KOPT-K1 (cell line): ENCODE data around the gene RAF1.

Experiments used
- H3K27ac ChIP-seq: fragments of 200-600 bp; sonication (generic); 2 replicates; pipeline ENCODE4 v1.5.1; 2016; ENCODE audit warnings: antibody characterized with exemption, mild to moderate bottlenecking, low read depth, low read length; ENCODE audit not compliant: poor library complexity, severe bottlenecking
- H3K36me3 ChIP-seq: fragments of 200-600 bp; sonication (generic); 2 replicates; pipeline ENCODE4 v1.5.1; 2017; ENCODE audit warnings: antibody characterized with exemption, mild to moderate bottlenecking, low read length, moderate library complexity; ENCODE audit not compliant: insufficient read depth
- H3K9me3 ChIP-seq: fragments of 200-600 bp; sonication (generic); 2 replicates; pipeline ENCODE4 v1.5.1; 2017; ENCODE audit warnings: antibody characterized with exemption, low read length, mild to moderate bottlenecking; ENCODE audit not compliant: insufficient read depth, poor library complexity, severe bottlenecking

RAF1 gene

GRCh38 chr3:12611117-12611516, 52.8 kb downstream of the RAF1 start:
- Histone ChIP-seq H3K36me3 (peaks cover 83% of the 10 kb centered on the region), H3K9me3 (no peaks in the 10 kb centered on the region), H3K27ac (no peak overlapping the region)

DNA sequence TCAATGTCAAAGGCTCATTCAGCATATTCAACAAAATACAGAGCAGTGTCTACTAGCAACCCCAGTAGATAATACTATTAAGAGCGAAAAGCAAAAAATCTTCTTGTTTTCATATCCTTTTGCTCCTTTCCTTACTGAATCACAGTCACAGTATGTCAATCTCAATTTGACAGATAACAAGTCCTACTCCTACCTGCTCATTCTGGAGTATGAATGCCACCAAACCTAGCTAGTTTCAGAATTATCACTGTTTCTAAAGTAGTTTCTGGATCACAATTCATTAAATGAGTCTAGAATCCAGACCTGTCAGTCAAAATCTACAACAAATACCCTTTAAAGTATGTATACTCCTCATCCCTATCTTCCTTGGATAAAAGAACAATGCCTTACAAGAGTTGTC, 55.5 kb downstream of the RAF1 start:
- no peaks in the 10 kb centered on the region for H3K9me3 ChIP-seq
- peaks cover 89% of the 10 kb centered on the region for H3K36me3 ChIP-seq
- no peak overlapping the region for H3K27ac ChIP-seq

DNA sequence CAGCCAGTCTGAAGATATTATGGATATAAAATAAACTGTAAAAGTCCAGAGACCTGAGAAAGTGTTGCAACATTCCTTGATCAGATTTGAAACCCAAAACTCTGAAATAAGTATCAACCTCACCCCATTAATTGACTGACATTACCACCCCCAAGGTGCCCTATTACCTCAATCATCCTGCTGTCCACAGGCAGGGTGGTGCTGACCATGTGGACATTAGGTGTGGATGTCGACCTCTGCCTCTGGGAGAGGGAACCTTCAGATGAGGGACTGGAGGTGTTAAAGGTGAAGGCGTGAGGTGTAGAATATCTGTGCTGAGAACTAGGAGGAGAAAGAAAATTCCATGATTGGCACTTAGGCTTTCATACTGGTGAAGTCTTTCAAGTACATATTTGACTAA, 59.9 kb downstream of the RAF1 start:
- peaks cover 100% of the 10 kb centered on the region for H3K36me3 ChIP-seq
- H3K9me3 ChIP-seq: no peaks in the 10 kb centered on the region
- H3K27ac ChIP-seq: no peak overlapping the region

DNA sequence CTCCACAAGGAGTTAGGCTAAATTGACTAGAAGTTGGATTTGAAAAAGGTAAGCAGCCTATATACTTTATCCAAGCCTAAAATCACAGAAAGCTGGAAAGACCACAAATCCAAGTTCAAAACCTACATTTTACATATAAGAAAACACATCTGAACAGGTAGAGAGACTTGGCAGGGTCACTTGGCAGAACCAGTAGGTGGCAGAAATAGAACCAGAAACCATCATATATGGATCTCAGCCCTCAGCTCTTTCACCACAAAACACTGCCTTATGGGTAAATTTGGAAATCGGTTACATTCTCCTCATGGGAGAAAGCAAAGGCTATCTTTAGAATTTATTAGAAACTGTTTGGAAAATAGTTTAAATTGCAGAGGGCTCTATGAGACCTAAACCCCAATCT, 62.8 kb downstream of the RAF1 start:
- Histone ChIP-seq H3K27ac (no peak overlapping the region), H3K36me3 (peaks cover 100% of the 10 kb centered on the region), H3K9me3 (no peaks in the 10 kb centered on the region)

- H3K27ac ChIP-seq: no peak overlapping the region
- H3K36me3 ChIP-seq: peaks cover 100% of the 10 kb centered on the region
- H3K9me3 ChIP-seq: no peaks in the 10 kb centered on the region
These were observed 65.0 kb downstream of the RAF1 start for GRCh38 chr3:12598890-12599289.

DNA sequence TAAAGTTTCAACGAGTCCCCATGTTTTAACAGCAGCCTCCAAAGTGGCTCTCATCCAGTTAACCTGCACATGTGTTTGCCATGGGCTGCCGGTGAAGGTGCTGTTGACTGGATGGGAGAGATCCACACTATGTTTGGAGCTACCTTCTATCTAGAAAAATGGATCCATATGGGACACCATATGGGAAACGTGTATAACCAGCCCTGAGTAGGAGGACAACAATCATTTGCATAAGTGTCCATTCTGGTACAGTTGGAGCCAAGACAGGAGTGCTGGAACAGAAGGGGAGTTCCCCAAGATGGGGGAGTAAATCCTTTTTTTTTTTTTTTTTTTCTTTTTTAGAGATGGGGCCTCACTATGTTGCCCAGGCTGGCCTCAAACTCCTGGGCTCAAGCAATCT, 70.4 kb downstream of the RAF1 start:
- Histone ChIP-seq H3K9me3 (no peaks in the 10 kb centered on the region), H3K27ac (no peak overlapping the region), H3K36me3 (peaks cover 100% of the 10 kb centered on the region)

DNA sequence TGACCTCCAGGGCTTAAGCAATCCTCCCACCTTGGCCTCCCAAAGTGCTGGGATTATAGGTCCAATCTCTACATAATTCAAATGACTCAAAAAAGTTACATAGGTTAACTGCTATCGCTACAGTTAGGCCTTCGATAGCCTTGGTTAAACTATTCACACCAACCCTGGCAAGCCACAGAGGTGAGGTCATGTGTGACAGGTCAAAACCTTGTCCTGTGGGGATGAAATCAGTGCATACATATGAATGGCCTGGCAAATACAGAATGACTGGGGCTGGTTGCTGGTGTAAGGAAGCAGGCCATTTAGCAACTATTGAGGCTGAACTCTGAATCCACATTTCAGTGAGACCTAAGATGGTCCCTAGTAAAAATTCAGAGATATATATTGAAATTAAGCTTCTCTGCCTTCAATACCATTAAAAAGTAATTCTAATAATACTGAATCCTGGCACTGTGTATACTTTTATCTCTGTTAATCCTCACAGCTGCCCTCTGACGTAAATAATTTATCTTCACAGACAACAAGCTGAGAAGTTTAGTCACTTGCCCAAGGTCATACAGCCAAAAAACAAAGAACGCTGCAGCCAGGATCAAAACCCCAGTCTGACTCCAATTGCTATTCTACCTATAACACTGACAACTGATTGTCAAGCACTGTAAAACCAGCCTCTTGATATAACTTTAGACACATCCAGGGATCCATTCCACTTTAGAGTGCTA, 71.8 kb downstream of the RAF1 start:
- H3K27ac ChIP-seq: no peak overlapping the region
- no peaks in the 10 kb centered on the region for H3K9me3 ChIP-seq
- peaks cover 100% of the 10 kb centered on the region for H3K36me3 ChIP-seq

- H3K27ac ChIP-seq: no peak overlapping the region
- peaks cover 99% of the 10 kb centered on the region for H3K36me3 ChIP-seq
- no peaks in the 10 kb centered on the region for H3K9me3 ChIP-seq
These were observed 72.5 kb downstream of the RAF1 start for GRCh38 chr3:12591456-12591855.

- Histone ChIP-seq H3K36me3 (peaks cover 99% of the 10 kb centered on the region), H3K9me3 (no peaks in the 10 kb centered on the region)
These were observed 73.8 kb downstream of the RAF1 start for GRCh38 chr3:12590096-12590495.

DNA sequence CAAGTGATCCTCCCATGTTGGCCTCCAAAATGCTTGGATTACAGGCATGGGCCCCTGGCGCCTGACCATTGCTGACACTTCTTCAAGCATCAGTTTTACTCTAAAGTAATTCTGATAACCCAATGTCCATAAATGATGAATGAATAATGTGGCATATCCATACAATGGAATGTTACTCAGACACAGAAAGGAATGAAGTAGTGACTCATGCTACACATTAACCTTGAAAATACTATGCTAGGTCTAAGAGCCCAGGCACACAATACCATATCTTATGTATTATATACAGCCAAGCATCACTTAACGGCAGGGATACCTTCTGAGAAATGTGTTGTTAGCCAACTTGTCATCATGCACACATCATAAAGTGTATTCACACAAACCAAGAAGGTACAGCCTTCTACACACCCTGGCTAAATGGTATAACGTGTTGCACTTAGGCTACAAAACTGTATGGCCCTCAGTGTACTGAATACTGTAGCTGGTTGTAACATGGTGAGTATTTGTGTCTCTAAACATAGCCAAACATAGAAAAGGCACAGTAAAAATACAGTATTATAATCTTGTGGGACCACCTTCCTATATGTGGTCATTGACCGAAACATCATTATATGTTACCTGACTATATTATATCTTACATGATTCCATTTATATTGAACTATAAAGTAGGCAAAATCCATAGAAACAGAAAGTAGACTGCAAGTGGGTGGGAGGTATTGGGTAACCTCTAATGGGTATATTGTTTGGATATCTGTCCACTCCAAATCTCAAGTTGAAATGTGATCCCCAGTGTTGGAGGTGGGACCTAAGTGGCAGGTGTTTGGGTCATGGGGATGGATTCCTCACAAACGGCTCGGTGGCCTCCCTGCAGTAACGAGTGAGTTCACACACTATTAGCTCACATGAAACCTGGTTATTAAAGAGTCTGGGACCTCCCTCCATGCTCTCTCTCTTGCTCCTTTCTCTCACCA, 75.6 kb downstream of the RAF1 start:
- H3K9me3 ChIP-seq: no peaks in the 10 kb centered on the region
- peaks cover 99% of the 10 kb centered on the region for H3K36me3 ChIP-seq
- H3K27ac ChIP-seq: no peak overlapping the region

More at GRCh38 chr3:12590096-12590495, 73.8 kb downstream of the RAF1 start:
- H3K27ac ChIP-seq: no peak overlapping the region

DNA sequence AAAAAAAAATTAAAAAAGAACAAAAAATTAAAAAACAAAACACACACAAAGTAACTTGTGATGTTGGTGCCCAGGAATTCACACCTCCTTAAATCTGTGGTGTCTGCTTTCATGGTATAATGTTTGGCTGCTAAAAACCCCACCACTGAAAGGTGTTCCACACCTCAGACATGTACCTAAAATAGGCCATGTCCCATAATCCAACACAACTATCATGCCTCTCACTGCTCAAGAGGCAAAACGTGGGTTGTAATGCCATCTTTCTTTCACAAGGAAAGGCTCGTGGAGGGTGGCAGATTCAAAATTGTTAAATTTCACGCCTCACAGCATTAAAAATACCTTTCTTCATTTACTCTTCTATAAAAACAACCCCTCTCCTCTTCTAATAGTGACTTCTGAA, 77.5 kb downstream of the RAF1 start:
- H3K36me3 ChIP-seq: peaks cover 99% of the 10 kb centered on the region
- no peak overlapping the region for H3K27ac ChIP-seq
- H3K9me3 ChIP-seq: no peaks in the 10 kb centered on the region

GRCh38 chr3:12585970-12586369, 77.9 kb downstream of the RAF1 start:
- Histone ChIP-seq H3K9me3 (no peaks in the 10 kb centered on the region), H3K36me3 (peaks cover 99% of the 10 kb centered on the region), H3K27ac (no peak overlapping the region)

- Histone ChIP-seq H3K36me3 (peaks cover 97% of the 10 kb centered on the region), H3K9me3 (no peaks in the 10 kb centered on the region), H3K27ac (no peak overlapping the region)
These were observed 78.7 kb downstream of the RAF1 start for GRCh38 chr3:12585181-12585580.

DNA sequence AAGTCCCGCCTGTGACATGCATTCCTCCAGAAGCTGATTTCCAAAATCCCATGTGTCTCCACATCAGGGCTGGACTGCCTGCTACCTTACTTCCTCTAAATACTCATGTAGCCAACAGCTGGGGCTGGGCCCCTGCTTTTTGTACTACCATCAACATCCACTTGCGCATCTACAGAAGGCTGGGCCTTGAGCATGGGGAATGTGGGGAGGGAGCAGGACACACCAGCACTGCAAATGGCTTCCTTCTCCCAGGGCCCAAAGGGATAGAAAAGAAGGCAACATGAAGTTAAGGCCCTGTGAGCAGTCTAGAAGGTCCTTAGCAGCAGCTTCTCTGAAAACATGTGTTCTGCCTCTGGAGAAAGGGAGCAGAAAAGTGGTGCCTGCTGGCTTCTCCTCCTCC, 79.8 kb downstream of the RAF1 start:
- Histone ChIP-seq H3K36me3 (peaks cover 97% of the 10 kb centered on the region), H3K9me3 (no peaks in the 10 kb centered on the region), H3K27ac (no peak overlapping the region)

DNA sequence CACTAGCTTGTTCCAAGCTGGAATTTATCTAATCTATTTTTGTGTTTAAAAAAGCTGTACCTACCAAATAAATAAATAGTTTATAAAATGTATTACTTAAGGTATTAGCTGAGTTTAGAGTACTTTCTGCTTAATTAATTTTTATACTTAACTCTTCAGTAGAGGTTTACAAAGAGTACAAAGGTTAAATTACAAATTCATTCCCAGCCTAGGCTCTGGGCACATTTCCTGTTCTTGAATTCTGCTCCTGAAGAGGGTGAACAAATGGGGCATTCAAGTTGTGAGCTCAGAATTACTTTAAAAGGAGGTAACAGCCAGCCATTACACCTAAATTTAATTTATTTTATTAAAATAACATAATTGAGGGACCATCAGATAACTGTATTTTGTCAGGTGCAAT, 80.6 kb downstream of the RAF1 start:
- Histone ChIP-seq H3K9me3 (no peaks in the 10 kb centered on the region), H3K36me3 (peaks cover 97% of the 10 kb centered on the region), H3K27ac (no peak overlapping the region)
